Measurements from ENCODE around the gene FSTL4. TPM values are rescaled to one million over a fixed set of nuclear protein-coding genes. Genes with fewer than 3 reads are reported as not detected.

FSTL4 gene
- total and polyA plus RNA-seq, 2 experiments from 2014 or later: 1.4 to 2.8 TPM

- TF ChIP-seq, protein P1, sequence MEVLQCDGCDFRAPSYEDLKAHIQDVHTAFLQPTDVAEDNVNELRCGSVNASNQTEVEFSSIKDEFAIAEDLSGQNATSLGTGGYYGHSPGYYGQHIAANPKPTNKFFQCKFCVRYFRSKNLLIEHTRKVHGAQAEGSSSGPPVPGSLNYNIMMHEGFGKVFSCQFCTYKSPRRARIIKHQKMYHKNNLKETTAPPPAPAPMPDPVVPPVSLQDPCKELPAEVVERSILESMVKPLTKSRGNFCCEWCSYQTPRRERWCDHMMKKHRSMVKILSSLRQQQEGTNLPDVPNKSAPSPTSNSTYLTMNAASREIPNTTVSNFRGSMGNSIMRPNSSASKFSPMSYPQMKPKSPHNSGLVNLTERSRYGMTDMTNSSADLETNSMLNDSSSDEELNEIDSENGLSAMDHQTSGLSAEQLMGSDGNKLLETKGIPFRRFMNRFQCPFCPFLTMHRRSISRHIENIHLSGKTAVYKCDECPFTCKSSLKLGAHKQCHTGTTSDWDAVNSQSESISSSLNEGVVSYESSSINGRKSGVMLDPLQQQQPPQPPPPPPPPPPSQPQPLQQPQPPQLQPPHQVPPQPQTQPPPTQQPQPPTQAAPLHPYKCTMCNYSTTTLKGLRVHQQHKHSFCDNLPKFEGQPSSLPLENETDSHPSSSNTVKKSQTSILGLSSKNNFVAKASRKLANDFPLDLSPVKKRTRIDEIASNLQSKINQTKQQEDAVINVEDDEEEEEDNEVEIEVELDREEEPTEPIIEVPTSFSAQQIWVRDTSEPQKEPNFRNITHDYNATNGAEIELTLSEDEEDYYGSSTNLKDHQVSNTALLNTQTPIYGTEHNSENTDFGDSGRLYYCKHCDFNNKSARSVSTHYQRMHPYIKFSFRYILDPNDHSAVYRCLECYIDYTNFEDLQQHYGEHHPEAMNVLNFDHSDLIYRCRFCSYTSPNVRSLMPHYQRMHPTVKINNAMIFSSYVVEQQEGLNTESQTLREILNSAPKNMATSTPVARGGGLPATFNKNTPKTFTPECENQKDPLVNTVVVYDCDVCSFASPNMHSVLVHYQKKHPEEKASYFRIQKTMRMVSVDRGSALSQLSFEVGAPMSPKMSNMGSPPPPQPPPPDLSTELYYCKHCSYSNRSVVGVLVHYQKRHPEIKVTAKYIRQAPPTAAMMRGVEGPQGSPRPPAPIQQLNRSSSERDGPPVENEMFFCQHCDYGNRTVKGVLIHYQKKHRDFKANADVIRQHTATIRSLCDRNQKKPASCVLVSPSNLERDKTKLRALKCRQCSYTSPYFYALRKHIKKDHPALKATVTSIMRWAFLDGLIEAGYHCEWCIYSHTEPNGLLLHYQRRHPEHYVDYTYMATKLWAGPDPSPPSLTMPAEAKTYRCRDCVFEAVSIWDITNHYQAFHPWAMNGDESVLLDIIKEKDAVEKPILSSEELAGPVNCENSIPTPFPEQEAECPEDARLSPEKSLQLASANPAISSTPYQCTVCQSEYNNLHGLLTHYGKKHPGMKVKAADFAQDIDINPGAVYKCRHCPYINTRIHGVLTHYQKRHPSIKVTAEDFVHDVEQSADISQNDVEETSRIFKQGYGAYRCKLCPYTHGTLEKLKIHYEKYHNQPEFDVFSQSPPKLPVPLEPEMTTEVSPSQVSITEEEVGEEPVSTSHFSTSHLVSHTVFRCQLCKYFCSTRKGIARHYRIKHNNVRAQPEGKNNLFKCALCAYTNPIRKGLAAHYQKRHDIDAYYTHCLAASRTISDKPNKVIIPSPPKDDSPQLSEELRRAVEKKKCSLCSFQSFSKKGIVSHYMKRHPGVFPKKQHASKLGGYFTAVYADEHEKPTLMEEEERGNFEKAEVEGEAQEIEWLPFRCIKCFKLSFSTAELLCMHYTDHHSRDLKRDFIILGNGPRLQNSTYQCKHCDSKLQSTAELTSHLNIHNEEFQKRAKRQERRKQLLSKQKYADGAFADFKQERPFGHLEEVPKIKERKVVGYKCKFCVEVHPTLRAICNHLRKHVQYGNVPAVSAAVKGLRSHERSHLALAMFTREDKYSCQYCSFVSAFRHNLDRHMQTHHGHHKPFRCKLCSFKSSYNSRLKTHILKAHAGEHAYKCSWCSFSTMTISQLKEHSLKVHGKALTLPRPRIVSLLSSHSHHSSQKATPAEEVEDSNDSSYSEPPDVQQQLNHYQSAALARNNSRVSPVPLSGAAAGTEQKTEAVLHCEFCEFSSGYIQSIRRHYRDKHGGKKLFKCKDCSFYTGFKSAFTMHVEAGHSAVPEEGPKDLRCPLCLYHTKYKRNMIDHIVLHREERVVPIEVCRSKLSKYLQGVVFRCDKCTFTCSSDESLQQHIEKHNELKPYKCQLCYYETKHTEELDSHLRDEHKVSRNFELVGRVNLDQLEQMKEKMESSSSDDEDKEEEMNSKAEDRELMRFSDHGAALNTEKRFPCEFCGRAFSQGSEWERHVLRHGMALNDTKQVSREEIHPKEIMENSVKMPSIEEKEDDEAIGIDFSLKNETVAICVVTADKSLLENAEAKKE (CRISPR knock-in tag; IDR thresholded peaks at IDR 0.05): no peak
- no peak for TF ChIP-seq CTCF (conservative IDR thresholded peaks at IDR 0.05; ENCODE audit: low read depth in 2 of 2)
- no peak for TF ChIP-seq EZH2 (IDR thresholded peaks at IDR 0.05; ENCODE audit: low read depth, unreplicated experiment)
- TF ChIP-seq STAT1 (IDR thresholded peaks at IDR 0.05; ENCODE audit: unreplicated experiment): no peak
- TF ChIP-seq CREB1 (CRISPR knock-in tag; IDR thresholded peaks at IDR 0.05; ENCODE audit: low read depth): no peak
- no peak for TF ChIP-seq ZNF331 (CRISPR knock-in tag; IDR thresholded peaks at IDR 0.05; ENCODE audit: low read depth)
- TF ChIP-seq POLR2AphosphoS5 (IDR thresholded peaks at IDR 0.05; ENCODE audit: low read depth): no peak
- TF ChIP-seq, protein P2, sequence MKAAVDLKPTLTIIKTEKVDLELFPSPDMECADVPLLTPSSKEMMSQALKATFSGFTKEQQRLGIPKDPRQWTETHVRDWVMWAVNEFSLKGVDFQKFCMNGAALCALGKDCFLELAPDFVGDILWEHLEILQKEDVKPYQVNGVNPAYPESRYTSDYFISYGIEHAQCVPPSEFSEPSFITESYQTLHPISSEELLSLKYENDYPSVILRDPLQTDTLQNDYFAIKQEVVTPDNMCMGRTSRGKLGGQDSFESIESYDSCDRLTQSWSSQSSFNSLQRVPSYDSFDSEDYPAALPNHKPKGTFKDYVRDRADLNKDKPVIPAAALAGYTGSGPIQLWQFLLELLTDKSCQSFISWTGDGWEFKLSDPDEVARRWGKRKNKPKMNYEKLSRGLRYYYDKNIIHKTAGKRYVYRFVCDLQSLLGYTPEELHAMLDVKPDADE (IDR thresholded peaks at IDR 0.05): no peak
- TF ChIP-seq EZH2phosphoT487 (IDR thresholded peaks at IDR 0.05; ENCODE audit: unreplicated experiment): no peak
These were observed 143.7 kb downstream of the FSTL4 start (continued) for GRCh38 chr5:133468596-133468995.
